ENCODE results near the gene TDG.

The TDG gene

GRCh38 chr12:103965590-103966504, at the start of gene TDG:
TDG (plus strand) TSS chr12:103965872; CDS start chr12:103966038, 166 bp downstream.
- DNase-seq, result peak; percentile 95

- DNase-seq, result no peak
Measured at GRCh38 chr12:103917873-103918272, 47.8 kb upstream of the TDG start.

DNA sequence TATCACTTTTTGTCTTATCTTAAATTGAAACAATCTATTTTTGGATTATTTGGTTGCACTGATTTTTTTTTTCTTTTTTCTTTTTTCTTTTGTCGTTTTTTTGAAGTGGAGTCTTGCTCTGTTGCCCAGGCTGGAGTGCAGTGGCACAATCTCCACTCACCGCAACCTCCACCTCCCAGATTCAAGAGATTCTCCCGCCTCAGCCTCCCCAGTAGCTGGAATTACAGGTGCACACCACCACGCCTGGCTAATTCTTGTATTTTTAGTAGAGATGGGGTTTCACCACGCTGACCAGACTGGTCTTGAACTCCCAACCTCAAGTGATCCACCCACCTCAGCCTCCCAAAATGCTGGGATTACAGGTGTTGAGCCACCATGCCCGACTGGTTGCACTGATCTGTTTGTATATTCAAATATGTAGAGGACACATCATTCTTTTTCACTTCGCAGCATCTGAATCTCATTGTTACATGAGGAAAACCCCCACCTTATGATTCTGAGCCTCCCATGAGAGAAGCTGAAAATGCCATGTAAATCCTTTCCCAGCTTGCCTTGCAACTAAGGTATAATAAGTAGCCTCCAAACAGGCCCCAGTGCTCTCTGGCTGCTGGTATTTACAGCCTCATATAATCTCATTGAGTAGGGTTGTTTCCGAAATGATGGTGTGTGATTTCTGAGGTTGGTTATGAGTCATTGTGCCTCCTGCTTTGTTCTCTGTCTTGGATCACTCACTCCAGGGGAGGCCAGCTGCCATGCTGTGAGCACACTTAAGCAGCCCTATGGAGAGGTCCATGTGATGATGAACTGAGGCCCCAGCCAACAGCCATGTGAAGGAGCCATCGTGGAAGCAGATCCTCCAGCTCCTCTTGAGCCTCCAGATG, 40.7 kb upstream of the TDG start:
- no peak for DNase-seq

GRCh38 chr12:103928682-103929045, 37.0 kb upstream of the TDG start:
- no peak for DNase-seq

GRCh38 chr12:103929046-103929783, 36.5 kb upstream of the TDG start:
- DNase-seq, result no peak

DNA sequence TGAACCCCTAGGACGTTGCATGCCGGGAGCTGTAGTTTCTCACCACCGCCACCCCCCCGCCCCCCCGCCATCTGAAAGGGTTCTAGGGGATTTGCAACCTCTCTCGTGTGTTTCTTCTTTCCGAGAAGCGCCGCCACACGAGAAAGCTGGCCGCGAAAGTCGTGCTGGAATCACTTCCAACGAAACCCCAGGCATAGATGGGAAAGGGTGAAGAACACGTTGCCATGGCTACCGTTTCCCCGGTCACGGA, 36.0 kb upstream of the TDG start:
- DNase-seq, result peak; percentile 77

- peak; percentile 98 for DNase-seq
Measured at GRCh38 chr12:103930034-103930786, 35.5 kb upstream of the TDG start, which contains the start of gene HSP90B1. HSP90B1 (plus strand) TSS chr12:103930410; CDS start chr12:103930516, 106 bp downstream.

DNA sequence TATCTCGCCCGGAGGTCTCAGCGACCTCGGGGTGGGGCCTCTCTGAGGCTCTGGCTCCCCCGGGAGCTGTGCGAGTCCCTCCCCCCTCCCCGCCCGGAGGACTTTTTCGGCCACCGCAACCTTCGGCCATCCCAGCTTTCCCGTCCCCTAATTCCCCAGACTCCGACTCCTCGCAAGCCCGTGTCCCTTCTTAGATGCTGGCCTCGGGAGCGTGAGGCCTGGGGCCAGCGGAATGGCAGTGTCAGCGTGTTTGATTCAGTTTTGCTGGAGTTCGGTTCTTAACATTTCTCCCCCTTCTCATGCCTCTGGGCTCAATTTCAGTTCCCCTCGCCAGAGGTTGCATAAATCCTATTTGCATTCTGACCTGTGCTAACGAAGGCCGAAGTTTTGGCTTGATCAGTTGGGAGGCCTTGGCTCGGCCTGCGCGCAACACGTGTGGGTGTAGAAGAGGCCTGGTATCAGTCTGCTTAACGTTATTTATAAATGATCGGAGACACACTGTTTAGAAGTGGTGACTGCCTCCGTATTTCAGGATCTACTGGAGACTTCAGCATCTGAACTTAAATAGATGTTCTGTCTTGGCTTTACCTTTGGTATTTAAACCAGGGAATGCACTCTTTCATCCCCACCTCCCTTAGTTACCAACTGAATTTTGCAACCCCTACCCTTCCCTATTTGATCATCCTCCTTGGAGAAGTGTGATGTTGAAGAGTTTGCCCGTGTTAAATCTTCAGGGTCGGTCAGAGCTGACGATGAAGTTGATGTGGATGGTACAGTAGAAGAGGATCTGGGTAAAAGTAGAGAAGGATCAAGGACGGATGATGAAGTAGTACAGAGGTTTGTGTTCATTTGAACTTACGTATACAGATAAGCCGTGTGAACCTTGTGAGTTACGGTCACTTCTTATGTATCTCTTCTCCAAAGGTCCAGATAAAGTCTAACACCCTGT, 34.6 kb upstream of the TDG start:
- DNase-seq, result no peak

GRCh38 chr12:103933237-103933636, 32.4 kb upstream of the TDG start:
- no peak for DNase-seq

DNA sequence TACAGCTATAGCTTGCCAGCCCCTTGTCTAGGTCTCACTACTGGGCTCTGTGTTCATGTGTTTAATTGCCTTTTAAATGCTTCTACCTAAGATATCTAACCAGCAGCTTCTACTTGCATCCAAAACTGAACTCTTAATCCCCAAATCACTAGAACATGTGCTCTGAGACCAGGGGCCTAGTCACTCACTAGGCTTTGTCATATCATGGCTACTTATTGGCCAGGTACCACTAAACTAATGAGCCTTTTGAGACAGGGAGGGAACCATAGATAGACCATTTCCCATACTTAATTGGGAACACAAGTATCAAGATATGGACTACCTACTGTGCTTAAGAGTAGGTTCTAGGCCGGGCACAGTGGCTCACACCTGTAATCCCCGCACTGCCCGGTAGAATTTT, 29.0 kb upstream of the TDG start:
- DNase-seq, result no peak

DNA sequence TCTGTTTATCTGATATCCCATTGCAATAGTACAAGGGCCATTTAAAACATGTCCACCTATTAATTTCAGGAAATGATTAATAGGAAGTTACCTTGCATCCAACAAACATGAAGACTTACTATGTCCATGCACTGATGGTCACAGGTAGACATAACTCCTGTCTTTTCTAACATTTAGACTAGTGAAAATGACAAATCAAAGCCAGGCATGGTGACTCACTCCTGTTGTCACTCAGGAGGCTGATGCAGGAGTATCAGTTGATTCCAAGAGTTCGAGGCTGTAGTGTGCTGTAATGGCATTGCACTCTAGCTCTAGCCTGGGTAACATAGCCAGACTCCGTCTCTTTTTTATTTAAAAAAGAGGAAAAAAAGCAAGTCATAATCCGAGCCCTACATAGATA, 20.7 kb upstream of the TDG start:
- no peak for DNase-seq

GRCh38 chr12:103947871-103948555, 17.7 kb upstream of the TDG start:
- no peak for DNase-seq

DNA sequence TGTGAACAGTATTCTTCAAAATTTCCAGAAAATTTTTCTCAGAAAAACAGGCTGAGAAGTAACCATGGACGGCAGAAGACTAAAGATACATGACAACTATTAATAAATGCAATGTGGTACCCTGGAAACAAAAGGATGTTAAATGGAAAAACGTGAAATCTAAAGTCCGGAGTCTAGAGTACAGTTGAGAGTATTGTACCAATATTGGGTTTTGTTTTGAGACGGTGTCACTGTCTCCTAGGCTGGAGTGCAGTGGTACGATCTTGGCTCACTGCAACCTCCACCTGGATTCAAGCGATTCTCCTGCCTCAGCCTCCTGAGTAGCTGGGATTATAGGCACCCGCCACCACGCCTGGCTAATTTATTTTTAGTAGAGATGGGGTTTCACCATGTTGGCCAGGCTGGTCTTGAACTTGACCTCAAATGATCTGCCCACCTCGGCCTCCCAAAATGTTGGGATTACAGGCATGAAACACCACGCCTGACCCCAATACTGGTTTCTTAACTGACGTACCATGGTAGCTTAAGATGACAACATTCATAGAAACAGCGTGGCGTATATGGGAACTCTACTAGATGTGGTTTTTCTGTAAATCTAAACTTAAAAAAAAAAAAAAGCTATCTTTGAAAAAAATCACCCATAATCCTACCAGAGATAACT, 16.8 kb upstream of the TDG start:
- DNase-seq, result no peak

DNA sequence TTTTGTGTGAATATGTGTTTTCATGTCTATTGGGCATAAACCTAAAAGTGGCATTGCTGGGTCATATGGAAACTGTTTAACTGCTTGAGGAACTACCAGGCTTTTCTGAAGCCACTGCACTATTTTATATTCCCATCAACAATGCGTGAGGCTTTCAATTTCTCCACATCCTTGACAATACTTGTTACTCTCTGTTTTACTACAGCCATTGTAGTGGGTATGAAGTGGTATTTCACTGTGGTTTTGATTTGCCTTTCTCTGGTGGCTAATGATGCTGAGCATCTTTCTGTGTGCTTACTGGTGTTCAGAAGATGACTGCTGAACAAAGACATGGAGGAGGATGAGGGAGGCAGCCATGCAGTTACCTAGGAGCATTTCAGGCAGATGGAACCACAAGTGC, 13.2 kb upstream of the TDG start:
- no peak for DNase-seq

DNA sequence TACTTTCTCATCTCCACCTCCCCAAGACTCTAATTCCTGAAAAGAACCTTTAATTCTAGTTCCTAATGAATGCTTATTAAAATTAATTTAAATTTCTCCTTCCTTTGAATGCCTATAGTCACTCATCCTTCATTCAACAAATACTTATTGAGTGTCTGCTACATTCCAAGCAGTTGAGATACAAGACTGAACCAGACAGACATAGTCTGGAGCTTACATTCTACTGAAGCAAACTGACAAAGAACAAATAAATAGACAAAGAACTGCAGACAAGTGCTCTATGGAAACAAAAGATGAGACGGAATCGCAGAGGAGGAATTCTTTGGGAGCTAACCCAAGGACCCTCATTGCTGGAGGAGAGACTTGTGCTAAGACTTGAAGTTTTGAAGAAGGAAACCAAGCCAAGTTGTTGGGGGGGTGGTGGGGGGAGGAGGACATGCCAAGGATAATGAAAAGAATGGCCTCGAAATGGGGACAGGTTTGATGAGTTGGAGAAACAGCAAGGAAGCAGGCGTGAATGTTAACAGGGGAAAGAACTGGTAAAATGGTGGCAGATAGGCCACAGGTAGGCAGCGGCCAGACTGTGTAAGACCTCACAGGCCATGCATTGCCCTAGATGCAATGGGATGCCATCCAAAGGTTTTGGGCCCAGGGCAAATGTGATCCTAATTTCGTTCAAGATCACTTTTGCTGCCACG, 9.7 kb upstream of the TDG start:
- no peak for DNase-seq

GRCh38 chr12:103956509-103957027, 9.1 kb upstream of the TDG start:
- no peak for DNase-seq

DNA sequence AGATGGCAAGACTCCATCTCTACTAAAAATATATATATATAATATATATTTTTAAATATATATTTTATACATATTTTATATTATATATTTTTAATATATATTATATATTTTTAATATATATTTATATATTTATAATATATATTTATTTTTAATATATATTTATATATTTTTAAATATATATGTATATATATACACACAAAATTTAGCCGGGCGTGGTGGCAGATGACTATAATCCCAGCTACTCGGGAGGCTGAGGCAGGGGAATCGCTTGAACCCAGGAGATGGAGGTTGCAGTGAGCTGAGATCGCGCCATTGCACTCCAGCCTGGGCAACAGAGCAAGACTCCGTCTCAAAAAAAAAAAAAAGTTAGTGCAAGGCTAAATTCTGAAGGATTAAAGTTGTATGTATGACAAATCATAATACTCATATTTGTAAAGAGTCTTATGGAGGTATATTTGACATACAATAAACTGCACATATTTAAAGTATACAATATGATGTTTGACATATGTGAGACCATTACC, 7.7 kb upstream of the TDG start:
- DNase-seq, result no peak

GRCh38 chr12:103958621-103959020, 7.1 kb upstream of the TDG start:
- DNase-seq, result no peak

DNA sequence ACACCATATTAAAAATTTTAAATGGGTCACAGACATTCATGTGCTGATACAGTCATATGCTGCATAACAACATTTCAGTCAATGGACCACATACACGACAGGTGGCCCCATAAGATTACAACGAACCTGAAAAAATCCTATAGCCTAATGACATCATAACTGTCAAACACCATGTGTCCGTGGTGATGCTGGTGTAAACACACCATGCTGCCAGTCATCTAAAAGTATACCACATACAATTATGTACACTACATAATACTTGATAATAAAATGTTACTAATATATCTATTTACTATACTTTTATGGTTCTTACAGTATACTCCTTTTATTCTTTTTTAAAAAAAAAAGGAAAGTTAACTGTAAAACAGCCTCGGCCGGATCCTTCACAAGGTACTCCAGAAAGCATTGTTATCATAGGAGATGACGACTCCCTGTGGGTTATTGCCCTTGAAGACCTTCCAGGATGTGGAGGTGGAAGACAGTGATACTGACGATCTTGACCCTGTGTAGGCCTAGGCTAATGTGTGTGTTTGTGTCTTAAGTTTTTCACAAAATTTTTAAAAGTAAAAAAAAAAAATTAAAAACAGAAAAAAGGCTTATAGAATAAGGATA, 5.0 kb upstream of the TDG start:
- DNase-seq, result no peak
